Measurements from ENCODE around the gene RNU1-1. TPM values are rescaled to one million over a fixed set of nuclear protein-coding genes. Genes with fewer than 3 reads are reported as not detected.
"Not testable (repeated sequence)": the region's sequence is repeated elsewhere in the genome, so short reads cannot be mapped to it uniquely, and the experiment has no call there.

Gene RNU1-1
- total and polyA plus RNA-seq, 9 of the 15 experiments (the other 6 are each of a cell fraction or from before 2014, with no cell fraction given): under 0.01 to 32,823 (median 2,538) TPM; not detected in 4

DNA sequence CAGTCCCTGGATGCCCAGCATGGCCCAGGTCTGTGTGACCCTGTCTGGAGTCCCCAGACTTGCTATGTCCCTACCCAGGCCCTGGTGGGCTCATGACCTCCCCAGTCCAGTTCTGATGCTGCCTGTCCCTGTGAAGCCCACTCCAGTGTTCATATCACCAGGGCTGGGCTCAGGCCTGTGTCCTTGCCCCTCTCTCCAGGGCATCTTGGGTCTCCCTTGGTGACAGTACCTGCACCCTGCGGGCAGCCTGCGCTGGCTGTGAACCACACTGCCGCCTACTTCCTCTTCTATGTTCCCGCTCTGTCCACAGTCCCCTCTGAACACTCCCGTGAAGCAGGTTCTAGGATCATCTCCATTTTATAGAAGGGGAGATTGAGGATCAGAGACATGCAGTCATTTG lies 13.1 kb downstream of the RNU1-1 start:
- POLR2A ChIA-PET: interaction anchor here (1.1 kb wide), 1 partner anchor 9 kb away, joined by 5 read pairs; no protein-coding TSS in a partner anchor
- TF ChIP-seq ZFP36 (IDR thresholded peaks at IDR 0.05; ENCODE audit: low read depth, low read length, partially characterized antibody): peak; percentile 21
- H4K20me1 ChIP-seq (replicated peaks; ENCODE audit: control insufficient read depth, insufficient read depth, low read length); H3K9me1 ChIP-seq (ENCODE audit: control insufficient read depth, insufficient read depth, low read length); intact Hi-C loops (cut with micrococcal nuclease); DNase-seq (ENCODE audit: extremely low read depth in 1 of 4, low spot score in 3 of 4); H3K27me3 ChIP-seq (ENCODE audit: control insufficient read depth in 2 of 2, insufficient read depth in 2 of 2, low read length in 2 of 2); H3K36me3 ChIP-seq (ENCODE audit: control insufficient read depth, insufficient read depth, low read length); H3K4me2 ChIP-seq (ENCODE audit: insufficient read depth, low read length); H3K79me2 ChIP-seq (ENCODE audit: control insufficient read depth, insufficient read depth, low read length); H2AFZ ChIP-seq (ENCODE audit: low read depth, low read length); BruUV-seq (replicated peaks); H3K9me3 ChIP-seq (replicated peaks; ENCODE audit: control insufficient read depth, insufficient read depth, low read depth, low read length); FAIRE-seq; CTCF ChIA-PET (ENCODE audit: low intra/inter-chr PET ratio); H3K27ac ChIP-seq (ENCODE audit: extremely low read depth, low read depth, low read length); H3K4me3 ChIP-seq; ATAC-seq: not testable (repeated sequence)
- in situ Hi-C loops (cut with MboI): loop anchor here (25.0 kb wide), 1 partner anchor 111 kb away; the partner anchor contains the start of gene NBPF1
- peak overlapping the region in 1 of 2 experiments; percentile 61; a peak in 1 of 4 replicates for H3K9ac ChIP-seq (ENCODE audit: insufficient read depth in 1 of 2, low read depth in 2 of 2, low read length in 2 of 2)
- WGBS (ENCODE audit: insufficient coverage, low coverage, missing lambda C conversion rate): 81% methylated on average over 4 of the region's 5 CpGs
- peaks cover 3 to 24% of the 10 kb centered on the region in 2 experiments; a peak in 3 of 5 replicates for H3K4me1 ChIP-seq (replicated peaks in 1 of 2; ENCODE audit: control insufficient read depth in 2 of 2, insufficient read depth in 2 of 2, low read length in 2 of 2)

GRCh38 chr1:16500466-16500865 lies 13.6 kb downstream of the RNU1-1 start:
- H3K4me3 ChIP-seq; H3K9me1 ChIP-seq (ENCODE audit: control insufficient read depth, insufficient read depth, low read length); H3K27me3 ChIP-seq (ENCODE audit: control insufficient read depth in 2 of 2, insufficient read depth in 2 of 2, low read length in 2 of 2); BruUV-seq (replicated peaks); H3K36me3 ChIP-seq (ENCODE audit: control insufficient read depth, insufficient read depth, low read length); H3K4me2 ChIP-seq (ENCODE audit: insufficient read depth, low read length); ATAC-seq; H3K79me2 ChIP-seq (ENCODE audit: control insufficient read depth, insufficient read depth, low read length); DNase-seq (ENCODE audit: extremely low read depth in 1 of 4, low spot score in 3 of 4); H3K9ac ChIP-seq (ENCODE audit: insufficient read depth in 1 of 2, low read depth in 2 of 2, low read length in 2 of 2); H4K20me1 ChIP-seq (replicated peaks; ENCODE audit: control insufficient read depth, insufficient read depth, low read length); intact Hi-C loops (cut with micrococcal nuclease); H3K9me3 ChIP-seq (replicated peaks; ENCODE audit: control insufficient read depth, insufficient read depth, low read depth, low read length); H3K27ac ChIP-seq (ENCODE audit: extremely low read depth, low read depth, low read length); H2AFZ ChIP-seq (ENCODE audit: low read depth, low read length): not testable (repeated sequence)
- WGBS (ENCODE audit: insufficient coverage, low coverage, missing lambda C conversion rate): 90% methylated on average over 10 of the region's 11 CpGs
- peak; percentile 44 for FAIRE-seq
- H3K4me1 ChIP-seq (replicated peaks in 1 of 2; ENCODE audit: control insufficient read depth in 2 of 2, insufficient read depth in 2 of 2, low read length in 2 of 2): peaks cover 3 to 24% of the 10 kb centered on the region in 2 experiments; a peak in 3 of 5 replicates
- in situ Hi-C loops (cut with MboI): loop anchor here (25.0 kb wide), 1 partner anchor 112 kb away; the partner anchor contains the start of gene NBPF1
- ChIA-PET POLR2A (interaction anchor here (1.1 kb wide), 1 partner anchor 10 kb away, joined by 5 read pairs; no protein-coding TSS in a partner anchor), CTCF (ENCODE audit: low intra/inter-chr PET ratio) (interaction anchor here (0.6 kb wide), 1 partner anchor 115 kb away, joined by 4 read pairs; no protein-coding TSS in a partner anchor)
